HepG2 (cell line): Measurements from ENCODE around the gene C2orf80. TPM values are rescaled to one million over a fixed set of nuclear protein-coding genes. Genes with fewer than 3 reads are reported as not detected.

Experiments
- BCLAF1 ChIP-seq: fragments of 450-650 bp; IDR thresholded peaks from 2 replicates; pipeline ENCODE4 v1.6.1; 2017; ENCODE audit warnings: mild to moderate bottlenecking
- JDP2 ChIP-seq: sonication (generic); formaldehyde crosslinking; IDR thresholded peaks from 2 replicates; pipeline ENCODE4 v1.8.1; 2022; ENCODE audit warnings: missing genetic modification reagents, borderline replicate concordance
- NFE2 ChIP-seq: sonication (generic); formaldehyde crosslinking; IDR thresholded peaks from 2 replicates; pipeline ENCODE4 v1.4.0; 2020; ENCODE audit warnings: missing genetic modification reagents
- NFYC ChIP-seq: IDR thresholded peaks from 2 replicates; pipeline ENCODE4 v1.6.1; 2016; ENCODE audit warnings: missing genetic modification reagents, missing compliant biosample characterization
- PRPF4 ChIP-seq: fragments of 200-400 bp; formaldehyde crosslinking; IDR thresholded peaks from 2 replicates; pipeline ENCODE4 v1.6.1; 2016; ENCODE audit warnings: low read length, low read depth; ENCODE audit not compliant: poor library complexity, severe bottlenecking
- RBFOX2 ChIP-seq: fragments of 200-400 bp; formaldehyde crosslinking; IDR thresholded peaks from 2 replicates; pipeline ENCODE4 v1.6.1; 2017; ENCODE audit warnings: low read depth, mild to moderate bottlenecking, low read length
- SRSF1 ChIP-seq: fragments of 200-400 bp; formaldehyde crosslinking; optimal IDR thresholded peaks from 2 replicates; pipeline ENCODE3; 2017; ENCODE audit warnings: mild to moderate bottlenecking, low read depth, low read length, moderate library complexity
- TMF1 ChIP-seq: sonication (generic); formaldehyde crosslinking; IDR thresholded peaks from 2 replicates; pipeline ENCODE4 v1.8.1; 2022; ENCODE audit warnings: low read depth, missing genetic modification reagents
- TSC22D2 ChIP-seq: sonication (generic); formaldehyde crosslinking; IDR thresholded peaks from 2 replicates; pipeline ENCODE4 v1.5.1; 2020; ENCODE audit warnings: missing genetic modification reagents, mild to moderate bottlenecking, borderline replicate concordance
- U2AF1 ChIP-seq: fragments of 200-400 bp; formaldehyde crosslinking; optimal IDR thresholded peaks from 2 replicates; pipeline ENCODE3; 2017; ENCODE audit warnings: mild to moderate bottlenecking, low read depth, low read length
- ZBTB42 ChIP-seq: sonication (generic); formaldehyde crosslinking; IDR thresholded peaks from 2 replicates; pipeline ENCODE4 v1.5.0; 2020; ENCODE audit warnings: mild to moderate bottlenecking, missing genetic modification reagents
- ZMYM3 ChIP-seq: sonication (generic); formaldehyde crosslinking; IDR thresholded peaks from 2 replicates; pipeline ENCODE4 v1.5.1; 2020; ENCODE audit warnings: mild to moderate bottlenecking, missing genetic modification reagents
- ZNF136 ChIP-seq: sonication (generic); formaldehyde crosslinking; IDR thresholded peaks from 2 replicates; pipeline ENCODE4 v1.8.1; 2022; ENCODE audit warnings: low read depth, mild to moderate bottlenecking, moderate library complexity, missing genetic modification reagents
- ZNF276 ChIP-seq: sonication (generic); formaldehyde crosslinking; IDR thresholded peaks from 2 replicates; pipeline ENCODE4 v1.4.0; 2020; ENCODE audit warnings: mild to moderate bottlenecking, low read depth, missing genetic modification reagents
- ZNF318 ChIP-seq: sonication (generic); formaldehyde crosslinking; IDR thresholded peaks from 2 replicates; pipeline ENCODE4 v1.4.0; 2020; ENCODE audit warnings: mild to moderate bottlenecking, missing genetic modification reagents
- ZNF432 ChIP-seq: sonication (generic); formaldehyde crosslinking; IDR thresholded peaks from 2 replicates; pipeline ENCODE4 v1.5.0; 2020; ENCODE audit warnings: missing genetic modification reagents, mild to moderate bottlenecking, borderline replicate concordance
- polyA plus RNA-seq, 8 experiments: library from polyadenylated mRNA; depleted of rRNA in 3 of 8; stranded (reverse) in 7 of 8; unstranded in 1 of 8; fragments of >200 nt; fragmentation: Illumina TruSeq in 4 of 8; extraction: Trizol in 4 of 8; gene quantifications; 2 replicates each; pipeline versions ENCODE4 v1.2.1 to v1.2.3, GENCODE V29; 2011 to 2016; ENCODE audit warnings: low read depth in 4 of 8, missing spikeins in 1 of 8, mixed read lengths in 1 of 8; ENCODE audit not compliant: insufficient read depth in 1 of 8
- total RNA-seq, 5 experiments: library from RNA; depleted of rRNA; stranded (reverse); fragments of >200 nt; fragmentation: Illumina TruSeq; extraction: Trizol; gene quantifications; 2 replicates each; pipeline ENCODE4 v1.2.3, GENCODE V29; 2016; ENCODE audit warnings: low read depth in 1 of 5

The C2orf80 gene
- total and polyA plus RNA-seq, 2 of the 13 experiments (the other 11 are each of a cell fraction or from before 2014, with no cell fraction given): not detected

- TF ChIP-seq ZNF318 (CRISPR knock-in tag) (no peak), TSC22D2 (CRISPR knock-in tag) (no peak), NFYC (CRISPR knock-in tag) (no peak), ZNF276 (no peak), TMF1 (CRISPR knock-in tag) (no peak), ZBTB42 (no peak), NFE2 (CRISPR knock-in tag) (no peak), SRSF1 (no peak), JDP2 (CRISPR knock-in tag) (no peak), U2AF1 (no peak), ZMYM3 (peak; percentile 19; the same call in 1 of the 2 replicates), RBFOX2 (no peak), ZNF136 (CRISPR knock-in tag) (no peak), ZNF432 (CRISPR knock-in tag) (no peak), BCLAF1 (no peak), PRPF4 (no peak)
Observed at GRCh38 chr2:208135794-208136715, 53.8 kb downstream of the C2orf80 start (continued).
